Erythroblast (primary cell): Measurements from ENCODE around the gene FBXL5.

ENCODE experiments used
- GATA1 ChIP-seq: IDR thresholded peaks from 2 replicates; pipeline ENCODE4 v1.6.1; 2011; ENCODE audit warnings: low read depth, mild to moderate bottlenecking, control low read depth, low read length, moderate library complexity
- POLR2A ChIP-seq: IDR thresholded peaks from 2 replicates; pipeline ENCODE4 v1.6.1; 2011; ENCODE audit warnings: mild to moderate bottlenecking, low read length

GRCh38 chr4:15681067-15681371, 25.9 kb upstream of the FBXL5 start:
- TF ChIP-seq POLR2A, result no peak
- TF ChIP-seq GATA1, result no peak
